NT2/D1 (cell line): ENCODE data around the gene GTPBP4.

ENCODE experiments used
- YY1 ChIP-seq: IDR thresholded peaks from 2 replicates; pipeline ENCODE4 v1.6.1; 2011; ENCODE audit not compliant: insufficient read length, insufficient read depth
- ZNF274 ChIP-seq: IDR thresholded peaks from 2 replicates; pipeline ENCODE4 v1.6.1; 2011; ENCODE audit warnings: mild to moderate bottlenecking, low read depth, low read length

DNA sequence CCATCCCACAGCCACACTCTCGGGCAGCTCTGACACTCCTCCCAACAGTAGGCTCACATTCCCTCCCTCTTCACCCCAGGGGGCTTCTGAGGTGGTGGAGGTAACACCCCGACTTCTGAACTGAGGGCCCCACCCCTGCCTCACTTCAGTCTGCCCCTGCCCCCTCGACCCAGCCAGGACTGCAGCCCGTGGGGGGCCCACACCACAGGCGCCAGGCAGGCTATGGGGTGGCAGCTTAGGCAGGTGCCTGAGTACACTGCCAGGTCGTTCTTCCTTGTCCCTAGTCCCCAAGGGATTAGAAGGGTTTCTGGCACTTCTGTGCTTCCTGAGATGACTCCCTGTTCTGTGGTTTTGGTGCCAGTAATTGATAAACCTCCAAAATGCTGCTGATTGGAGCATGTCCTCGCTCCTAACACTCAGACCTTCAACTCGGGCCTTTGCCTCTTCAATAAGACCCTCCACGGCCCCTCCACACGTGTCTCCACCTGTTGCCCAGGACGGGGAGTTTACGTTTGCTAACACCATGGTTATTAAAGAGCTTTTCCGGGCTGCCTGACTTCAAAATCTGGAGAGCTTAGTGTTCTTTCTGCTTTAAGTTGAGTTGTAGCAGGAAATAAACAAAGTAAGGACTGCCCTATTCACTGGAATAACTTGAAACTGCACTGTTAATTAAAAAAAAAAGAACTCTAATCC lies 33.0 kb upstream of the GTPBP4 start:
- no peak for TF ChIP-seq YY1
- no peak for TF ChIP-seq ZNF274
